A549 (cell line): ENCODE data around the gene SDHB. TPM values are rescaled to one million over a fixed set of nuclear protein-coding genes. Genes with fewer than 3 reads are reported as not detected.

Experiments
- ATAC-seq, 2 experiments: fragments of 200-7000 bp in 1 of 2; fragments of >200 bp in 1 of 2; cut with Nextera tagmentation in 1 of 2; cut with Tn5 transposase in 1 of 2; 3 replicates each; pipeline versions ENCODE4 v1.8.0 to v1.9.1; 2018 to 2020; ENCODE audit warnings: mild to moderate bottlenecking in 1 of 2, moderate library complexity in 1 of 2
- CTCF ChIA-PET: fragments of 300-600 bp; sonication (Branson Sonifier 250); formaldehyde crosslinking; extraction: SDS; loops from one replicate; lab custom pipeline; 2021; ENCODE audit warnings: antibody characterized with exemption, inconsistent platforms; lab: Yijun Ruan, JAX
- POLR2A ChIA-PET: fragments of 350-600 bp; formaldehyde crosslinking; extraction: SDS; loops from one replicate; lab custom pipeline; 2021; ENCODE audit warnings: antibody characterized with exemption, inconsistent platforms; lab: Yijun Ruan, JAX
- DNase-seq, 2 experiments: peaks; one replicate each; pipeline versions ENCODE4 v3.0.0 to v3.0.0-alpha.2; 2011 to 2016; ENCODE audit warnings: low read depth in 1 of 2, low spot score in 1 of 2
- FAIRE-seq: peaks from 2 replicates; lab custom pipeline; 2011; peaks lifted over from hg19 to GRCh38; lab: Jason Lieb, UNC
- H3K27ac ChIP-seq, 2 experiments: fragments of >200 bp; sonication (Bioruptor Twin); formaldehyde crosslinking; 3 replicates each; pipeline ENCODE4 v1.5.1; 2016 to 2017
- H3K4me1 ChIP-seq: fragments of >200 bp; sonication (Bioruptor Twin); formaldehyde crosslinking; 3 replicates; pipeline ENCODE4 v1.6.1; 2016
- H3K4me2 ChIP-seq: fragments of >200 bp; sonication (Bioruptor Twin); formaldehyde crosslinking; 3 replicates; pipeline ENCODE4 v1.6.1; 2016
- H3K4me3 ChIP-seq: fragments of >200 bp; sonication (Bioruptor Twin); formaldehyde crosslinking; 3 replicates; pipeline ENCODE4 v1.5.1; 2016
- H3K9me3 ChIP-seq: fragments of >200 bp; sonication (Bioruptor Twin); formaldehyde crosslinking; 3 replicates; pipeline ENCODE4 v1.6.1; 2016
- BHLHE40 ChIP-seq: IDR thresholded peaks from 2 replicates; pipeline ENCODE4 v1.6.1; 2012; ENCODE audit warnings: low read depth, low read length, inconsistent platforms
- CEBPB ChIP-seq, 2 experiments: fragments of >200 bp in 1 of 2; sonication (Bioruptor Twin) in 1 of 2; formaldehyde crosslinking in 1 of 2; IDR thresholded peaks; 2 replicates each; pipeline ENCODE4 v1.6.1; 2012 to 2016
- CHD2 ChIP-seq: fragments of 150-350 bp; IDR thresholded peaks from 2 replicates; pipeline ENCODE4 v1.6.1; 2014; ENCODE audit warnings: low read length; ENCODE audit not compliant: partially characterized antibody
- CHD4 ChIP-seq: fragments of 200-600 bp; sonication (generic); IDR thresholded peaks from 2 replicates; pipeline ENCODE4 v1.6.1; 2016; ENCODE audit warnings: antibody characterized with exemption, mild to moderate bottlenecking, borderline replicate concordance
- CTCF ChIP-seq: fragments of >200 bp; sonication (Bioruptor Twin); formaldehyde crosslinking; IDR thresholded peaks from 3 replicates; pipeline ENCODE4 v1.5.1; 2016
- E2F6 ChIP-seq: IDR thresholded peaks from 2 replicates; pipeline ENCODE4 v1.6.1; 2012; ENCODE audit warnings: low read depth, borderline replicate concordance
- FOXS1 ChIP-seq: fragments of 250-450 bp; sonication (Bioruptor Pico); IDR thresholded peaks from 2 replicates; pipeline ENCODE4 v1.5.0; 2020; ENCODE audit warnings: mild to moderate bottlenecking, moderate library complexity
- HES2 ChIP-seq: fragments of >200 bp; sonication (Bioruptor Twin); formaldehyde crosslinking; IDR thresholded peaks from 2 replicates; pipeline ENCODE4 v1.6.1; 2016
- HOXB13 ChIP-seq: fragments of 250-450 bp; sonication (Bioruptor Pico); IDR thresholded peaks from 2 replicates; pipeline ENCODE4 v1.5.0; 2020; ENCODE audit warnings: low read depth, mild to moderate bottlenecking, moderate library complexity
- HOXB5 ChIP-seq: fragments of 250-450 bp; sonication (Bioruptor Pico); IDR thresholded peaks from 2 replicates; pipeline ENCODE4 v1.5.0; 2020; ENCODE audit warnings: mild to moderate bottlenecking, moderate library complexity
- KDM5A ChIP-seq: fragments of 200-600 bp; sonication (generic); IDR thresholded peaks from 2 replicates; pipeline ENCODE4 v1.6.1; 2016; ENCODE audit warnings: antibody characterized with exemption, mild to moderate bottlenecking
- NFE2L2 ChIP-seq: fragments of 150-350 bp; conservative IDR thresholded peaks from 2 replicates; pipeline ENCODE4 v1.6.1; 2014; ENCODE audit warnings: low read length
- NR3C1 ChIP-seq: fragments of >200 bp; sonication (Bioruptor Twin); formaldehyde crosslinking; IDR thresholded peaks from 3 replicates; pipeline ENCODE4 v1.6.1; 2017
- PBX3 ChIP-seq: IDR thresholded peaks from 2 replicates; pipeline ENCODE4 v1.6.1; 2012
- PHF8 ChIP-seq: fragments of 200-600 bp; sonication (generic); IDR thresholded peaks from 2 replicates; pipeline ENCODE4 v1.6.1; 2016; ENCODE audit warnings: low read depth, mild to moderate bottlenecking, antibody characterized with exemption, moderate library complexity, borderline replicate concordance
- POLR2A ChIP-seq: IDR thresholded peaks from 2 replicates; pipeline ENCODE4 v1.6.1; 2012; ENCODE audit warnings: mild to moderate bottlenecking, low read length
- RAD21 ChIP-seq, 2 experiments: fragments of >200 bp in 1 of 2; sonication (Bioruptor Twin) in 1 of 2; formaldehyde crosslinking in 1 of 2; IDR thresholded peaks in 1 of 2; conservative IDR thresholded peaks in 1 of 2; 2 replicates in 1 of 2; 3 replicates in 1 of 2; pipeline ENCODE4 v1.6.1; 2012 to 2018; ENCODE audit warnings: inconsistent platforms in 1 of 2
- SMC3 ChIP-seq: fragments of >200 bp; sonication (Bioruptor Twin); formaldehyde crosslinking; IDR thresholded peaks from 3 replicates; pipeline ENCODE4 v1.6.1; 2018; ENCODE audit warnings: inconsistent platforms
- TFCP2L1 ChIP-seq: fragments of 250-450 bp; sonication (Bioruptor Pico); IDR thresholded peaks from 2 replicates; pipeline ENCODE4 v1.5.0; 2021; ENCODE audit warnings: mild to moderate bottlenecking
- TP53 ChIP-seq: fragments of 250-450 bp; sonication (Bioruptor Pico); IDR thresholded peaks from 2 replicates; pipeline ENCODE4 v1.5.0; 2021; ENCODE audit warnings: mild to moderate bottlenecking, moderate library complexity
- ZFP36 ChIP-seq: fragments of 450-650 bp; IDR thresholded peaks from 2 replicates; pipeline ENCODE4 v1.6.1; 2014; ENCODE audit warnings: borderline replicate concordance; ENCODE audit not compliant: partially characterized antibody
- ZNF302 ChIP-seq: fragments of 250-450 bp; sonication (Bioruptor Pico); IDR thresholded peaks from 2 replicates; pipeline ENCODE4 v1.9.0; 2021; ENCODE audit warnings: inconsistent platforms, mild to moderate bottlenecking, moderate library complexity
- ZSCAN20 ChIP-seq: fragments of 250-450 bp; sonication (Bioruptor Pico); IDR thresholded peaks from 2 replicates; pipeline ENCODE4 v1.8.0; 2022; ENCODE audit warnings: mild to moderate bottlenecking, moderate library complexity
- WGBS: methylation state at CpG from one replicate; pipeline ENCODE4 v1.1.6; 2017; ENCODE audit errors: missing lambda C conversion rate; 5-methylcytosine and 5-hydroxymethylcytosine counted together
- polyA plus RNA-seq, 4 experiments: library from polyadenylated mRNA; depleted of rRNA in 3 of 4; stranded (reverse); fragments of >200 nt; fragmentation: RNase III in 1 of 4; extraction: RNeasy Plus Mini Kit Qiagen cat#74134 plus additional on column Dnase treatment in 1 of 4; gene quantifications; 2 replicates in 3 of 4; 3 replicates in 1 of 4; pipeline ENCODE4 v1.2.3, GENCODE V29; 2011 to 2017

The SDHB gene
- polyA plus RNA-seq, 2 of the 4 experiments (the other 2 are of a cell fraction) = 114 to 262 TPM

- peak; percentile 72 to 73 for DNase-seq
- no peaks in the 10 kb centered on the region for H3K4me1 ChIP-seq
- TF ChIP-seq PBX3 (no peak), SMC3 (peak; percentile 77), RAD21 (conservative IDR thresholded peaks at IDR 0.05 in 1 of 2, IDR thresholded peaks at IDR 0.05 in 1 of 2) (peak; percentile 88 to 91), CTCF (peak; percentile 74), CEBPB (IDR thresholded peaks at IDR 0.05) (no peak)
- TF ChIP-seq, all 56 proteins: peak for 3
- WGBS = 50% methylated on average over 9 of the region's 12 CpGs
- FAIRE-seq = no peak
- CTCF ChIA-PET = interaction anchor here (0.6 to 10.0 kb wide), 16 partner anchors 10 to 602 kb away, joined by 3 to 107 read pairs (median 4); no protein-coding TSS in a partner anchor
- peak overlapping the region in 1 of 2 experiments; percentile 14; a peak in 1 of 6 replicates for H3K27ac ChIP-seq
- peak; percentile 99 for ATAC-seq
- H3K4me3 ChIP-seq = no peak overlapping the region
- POLR2A ChIA-PET = no interaction called here
- H3K9me3 ChIP-seq = no peaks in the 10 kb centered on the region
- no peak overlapping the region for H3K4me2 ChIP-seq
Observed at GRCh38 chr1:17059391-17060305, 5.8 kb upstream of the SDHB start.

- TF ChIP-seq POLR2A (no peak), HOXB13 (CRISPR knock-in tag) (no peak), E2F6 (no peak)
- no peak overlapping the region for H3K4me2 ChIP-seq
- ATAC-seq (no peak), FAIRE-seq (no peak), DNase-seq (no peak)
- no peak overlapping the region for H3K4me3 ChIP-seq
- H3K9me3 ChIP-seq = no peaks in the 10 kb centered on the region
- H3K27ac ChIP-seq = no peak overlapping the region
- H3K4me1 ChIP-seq = peaks cover 12% of the 10 kb centered on the region
- ChIA-PET POLR2A (no interaction called here), CTCF (interaction anchor here (1.7 to 10.0 kb wide), 4 partner anchors 69 to 350 kb away, joined by 4 to 107 read pairs (median 7); partner anchors contain the start of gene PADI6)
- 85% methylated on average over 4 of the region's 4 CpGs for WGBS
Observed at GRCh38 chr1:17056551-17056950, 2.7 kb upstream of the SDHB start.

- POLR2A ChIA-PET = no interaction called here
- no peak overlapping the region; a peak in 1 of 6 replicates for H3K27ac ChIP-seq
- H3K9me3 ChIP-seq = no peaks in the 10 kb centered on the region
- no peak overlapping the region for H3K4me2 ChIP-seq
- peaks cover 17% of the 10 kb centered on the region for H3K4me1 ChIP-seq
- FAIRE-seq = no peak
- ATAC-seq = no peak
- H3K4me3 ChIP-seq = no peak overlapping the region
- no peak for DNase-seq
- CTCF ChIA-PET = interaction anchor here (0.8 to 10.0 kb wide), 4 partner anchors 10 to 350 kb away, joined by 3 to 107 read pairs (median 4); no protein-coding TSS in a partner anchor
- 94% methylated on average over 7 of the region's 7 CpGs for WGBS
- TF ChIP-seq CHD2 (no peak), FOXS1 (CRISPR knock-in tag) (no peak), ZNF302 (no peak), HOXB5 (CRISPR knock-in tag) (no peak), NFE2L2 (no peak), BHLHE40 (no peak), KDM5A (no peak), CHD4 (no peak), PHF8 (no peak), PBX3 (no peak), ZFP36 (no peak), ZSCAN20 (CRISPR knock-in tag) (no peak), HES2 (no peak), CEBPB (IDR thresholded peaks at IDR 0.05) (no peak), TFCP2L1 (CRISPR knock-in tag) (no peak), NR3C1 (no peak), TP53 (CRISPR knock-in tag) (no peak)
- TF ChIP-seq, all 56 proteins: peak for 0
Observed at GRCh38 chr1:17055801-17056200, 2.0 kb upstream of the SDHB start.
